GM12874 (cell line): ENCODE measurements around the gene UFD1.

Source experiments
- CTCF ChIP-seq: IDR thresholded peaks from 2 replicates; pipeline ENCODE4 v1.5.1; 2011; ENCODE audit warnings: low read depth, mild to moderate bottlenecking, control low read depth, low read length, moderate library complexity; ENCODE audit not compliant: insufficient read depth

The UFD1 gene

GRCh38 chr22:19494001-19494560 is 15.1 kb upstream of the UFD1 start:
- no peak for TF ChIP-seq CTCF

- TF ChIP-seq CTCF: no peak
Observed at GRCh38 chr22:19492504-19493174, 13.6 kb upstream of the UFD1 start.

- no peak for TF ChIP-seq CTCF
Observed at GRCh38 chr22:19490628-19491230, 11.7 kb upstream of the UFD1 start.

GRCh38 chr22:19488884-19489843 is 10.2 kb upstream of the UFD1 start:
- TF ChIP-seq CTCF: no peak

GRCh38 chr22:19488285-19488684 is 9.3 kb upstream of the UFD1 start:
- TF ChIP-seq CTCF: no peak

- TF ChIP-seq CTCF: no peak
Observed at GRCh38 chr22:19483481-19484244, 4.7 kb upstream of the UFD1 start.
